ENCODE measurements around the gene OPALIN. TPM values are rescaled to one million over a fixed set of nuclear protein-coding genes. Genes with fewer than 3 reads are reported as not detected.
A peak's percentile ranks its signal among the peaks of the same experiment; 100 is the strongest.

Gene OPALIN
- polyA plus RNA-seq, 1 donor from 2014 or later, result not detected

GRCh38 chr10:96374985-96375830 is 16.4 kb upstream of the OPALIN start:
- Histone ChIP-seq H3K9me2 (ENCODE audit: insufficient read depth, low read length) (no peaks in the 10 kb centered on the region), H3K27ac (ENCODE audit: low read length) (no peak overlapping the region), H3K4me2 (ENCODE audit: low read length) (peak overlapping the region; percentile 27), H3K27me3 (ENCODE audit: insufficient read depth, low read depth, low read length) (no peaks in the 10 kb centered on the region), H3F3A (ENCODE audit: insufficient read depth, low read length, poor library complexity, severe bottlenecking) (no peaks in the 10 kb centered on the region), H3K9me3 (ENCODE audit: low read length) (no peaks in the 10 kb centered on the region), H3K79me2 (replicated peaks; ENCODE audit: insufficient read depth, low read length) (no peaks in the 10 kb centered on the region), H4K20me1 (ENCODE audit: insufficient read depth) (no peaks in the 10 kb centered on the region), H3K36me3 (ENCODE audit: insufficient read depth, low read length) (no peaks in the 10 kb centered on the region), H3K4me3 (ENCODE audit: low read length) (peak overlapping the region; percentile 64), H3K9ac (ENCODE audit: low read length) (peak overlapping the region; percentile 24), H2AFZ (ENCODE audit: low read depth, low read length) (peak overlapping the region; percentile 16)
- TF ChIP-seq, protein P1, sequence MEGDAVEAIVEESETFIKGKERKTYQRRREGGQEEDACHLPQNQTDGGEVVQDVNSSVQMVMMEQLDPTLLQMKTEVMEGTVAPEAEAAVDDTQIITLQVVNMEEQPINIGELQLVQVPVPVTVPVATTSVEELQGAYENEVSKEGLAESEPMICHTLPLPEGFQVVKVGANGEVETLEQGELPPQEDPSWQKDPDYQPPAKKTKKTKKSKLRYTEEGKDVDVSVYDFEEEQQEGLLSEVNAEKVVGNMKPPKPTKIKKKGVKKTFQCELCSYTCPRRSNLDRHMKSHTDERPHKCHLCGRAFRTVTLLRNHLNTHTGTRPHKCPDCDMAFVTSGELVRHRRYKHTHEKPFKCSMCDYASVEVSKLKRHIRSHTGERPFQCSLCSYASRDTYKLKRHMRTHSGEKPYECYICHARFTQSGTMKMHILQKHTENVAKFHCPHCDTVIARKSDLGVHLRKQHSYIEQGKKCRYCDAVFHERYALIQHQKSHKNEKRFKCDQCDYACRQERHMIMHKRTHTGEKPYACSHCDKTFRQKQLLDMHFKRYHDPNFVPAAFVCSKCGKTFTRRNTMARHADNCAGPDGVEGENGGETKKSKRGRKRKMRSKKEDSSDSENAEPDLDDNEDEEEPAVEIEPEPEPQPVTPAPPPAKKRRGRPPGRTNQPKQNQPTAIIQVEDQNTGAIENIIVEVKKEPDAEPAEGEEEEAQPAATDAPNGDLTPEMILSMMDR (IDR thresholded peaks at IDR 0.05; ENCODE audit: poor library complexity, severe bottlenecking), result peak; percentile 99
- TF ChIP-seq EZH2 (IDR thresholded peaks at IDR 0.05; ENCODE audit: borderline replicate concordance, insufficient read depth, low read length, poor library complexity, severe bottlenecking) (no peak), MXI1 (conservative IDR thresholded peaks at IDR 0.05; ENCODE audit: poor library complexity, severe bottlenecking) (peak; percentile 39), SMC3 (conservative IDR thresholded peaks at IDR 0.05; ENCODE audit: poor library complexity) (peak; percentile 92), REST (IDR thresholded peaks at IDR 0.05; ENCODE audit: borderline replicate concordance) (no peak), EP300 (conservative IDR thresholded peaks at IDR 0.05; ENCODE audit: poor library complexity, severe bottlenecking) (no peak), RAD21 (conservative IDR thresholded peaks at IDR 0.05) (peak; percentile 91), POLR2AphosphoS5 (IDR thresholded peaks at IDR 0.05) (no peak), TAF1 (IDR thresholded peaks at IDR 0.05; ENCODE audit: low read depth) (peak; percentile 26)

- Histone ChIP-seq H3K9ac (ENCODE audit: low read length) (no peak overlapping the region), H3K27ac (ENCODE audit: low read length) (no peak overlapping the region)
- no peak for TF ChIP-seq SMC3 (conservative IDR thresholded peaks at IDR 0.05; ENCODE audit: poor library complexity)
Measured at GRCh38 chr10:96374639-96374984, 15.8 kb upstream of the OPALIN start.

More at GRCh38 chr10:96374639-96374984, 15.8 kb upstream of the OPALIN start:
- no peaks in the 10 kb centered on the region for H3K9me3 ChIP-seq (ENCODE audit: low read length)
- H3K27me3 ChIP-seq (ENCODE audit: insufficient read depth, low read depth, low read length), result no peaks in the 10 kb centered on the region
- H4K20me1 ChIP-seq (ENCODE audit: insufficient read depth), result no peaks in the 10 kb centered on the region
- peak overlapping the region; percentile 64 for H3K4me3 ChIP-seq (ENCODE audit: low read length)
- H3K4me2 ChIP-seq (ENCODE audit: low read length), result no peak overlapping the region
- no peaks in the 10 kb centered on the region for H3K79me2 ChIP-seq (replicated peaks; ENCODE audit: insufficient read depth, low read length)
- no peaks in the 10 kb centered on the region for H3F3A ChIP-seq (ENCODE audit: insufficient read depth, low read length, poor library complexity, severe bottlenecking)
- H2AFZ ChIP-seq (ENCODE audit: low read depth, low read length), result no peak overlapping the region
- H3K36me3 ChIP-seq (ENCODE audit: insufficient read depth, low read length), result no peaks in the 10 kb centered on the region
- H3K9me2 ChIP-seq (ENCODE audit: insufficient read depth, low read length), result no peaks in the 10 kb centered on the region
